Stimulated activated naive CD8-positive, alpha-beta T cell treated with anti-CD3 and anti-CD28 coated beads, Interleukin-15, Interleukin-2, amounts not matched to agents 100 ng/mL and 50 ng/mL, for 24 hours (primary cell): ENCODE measurements around the gene SLC22A23.

ENCODE experiments used
- H3K27ac Mint-ChIP-seq: one replicate; pipeline ENCODE4 v1.8.0; 2021; ENCODE audit warnings: mild to moderate bottlenecking, mixed read lengths
- H3K27me3 Mint-ChIP-seq: one replicate; pipeline ENCODE4 v1.8.0; 2021; ENCODE audit warnings: mixed read lengths
- H3K36me3 Mint-ChIP-seq: one replicate; pipeline ENCODE4 v1.8.0; 2021; ENCODE audit warnings: low read depth, mixed read lengths
- H3K4me1 Mint-ChIP-seq: one replicate; pipeline ENCODE4 v1.8.0; 2021; ENCODE audit warnings: low read depth, mixed read lengths
- H3K4me3 Mint-ChIP-seq: one replicate; pipeline ENCODE4 v1.8.0; 2021; ENCODE audit warnings: mild to moderate bottlenecking, mixed read lengths
- H3K9me3 Mint-ChIP-seq: one replicate; pipeline ENCODE4 v1.8.0; 2021; ENCODE audit warnings: mixed read lengths

The SLC22A23 gene

GRCh38 chr6:3336066-3336786 is 120.6 kb downstream of the SLC22A23 start:
- Mint-ChIP-seq H3K36me3 (no peaks in the 10 kb centered on the region), H3K27me3 (peaks cover 10% of the 10 kb centered on the region), H3K27ac (no peak overlapping the region), H3K4me1 (peaks cover 24% of the 10 kb centered on the region), H3K9me3 (no peaks in the 10 kb centered on the region), H3K4me3 (no peak overlapping the region)

- Mint-ChIP-seq H3K9me3 (no peaks in the 10 kb centered on the region), H3K36me3 (no peaks in the 10 kb centered on the region), H3K27me3 (peaks cover 10% of the 10 kb centered on the region), H3K27ac (no peak overlapping the region), H3K4me1 (peaks cover 24% of the 10 kb centered on the region), H3K4me3 (no peak overlapping the region)
These were observed 121.7 kb downstream of the SLC22A23 start for GRCh38 chr6:3335169-3335568.

DNA sequence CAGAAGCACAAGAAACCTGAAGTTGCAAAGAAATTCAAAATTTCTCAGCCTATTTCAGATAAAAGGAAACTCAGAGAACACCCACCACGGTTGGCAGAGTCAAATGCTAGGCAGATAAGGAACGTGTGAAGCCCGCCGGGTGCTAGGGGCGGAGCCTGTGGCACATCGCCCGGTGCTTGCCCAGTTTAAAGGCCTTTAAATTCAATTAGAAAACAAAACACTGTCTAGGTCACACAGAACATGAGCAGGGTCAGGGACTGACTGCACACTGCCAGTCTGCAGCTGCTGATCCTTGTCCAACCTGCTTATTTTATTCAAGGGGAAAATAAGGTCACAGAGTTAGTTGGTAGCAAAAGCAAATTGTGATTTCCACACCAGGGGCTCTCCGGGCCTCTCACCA is 122.3 kb downstream of the SLC22A23 start:
- no peaks in the 10 kb centered on the region for H3K9me3 Mint-ChIP-seq
- H3K27ac Mint-ChIP-seq = no peak overlapping the region
- H3K27me3 Mint-ChIP-seq = peaks cover 10% of the 10 kb centered on the region
- no peak overlapping the region for H3K4me3 Mint-ChIP-seq
- H3K36me3 Mint-ChIP-seq = no peaks in the 10 kb centered on the region
- H3K4me1 Mint-ChIP-seq = peaks cover 24% of the 10 kb centered on the region

GRCh38 chr6:3333263-3333662 is 123.6 kb downstream of the SLC22A23 start:
- H3K4me1 Mint-ChIP-seq = peaks cover 16% of the 10 kb centered on the region
- no peaks in the 10 kb centered on the region for H3K36me3 Mint-ChIP-seq
- H3K4me3 Mint-ChIP-seq = no peak overlapping the region
- H3K9me3 Mint-ChIP-seq = no peaks in the 10 kb centered on the region
- H3K27ac Mint-ChIP-seq = no peak overlapping the region
- H3K27me3 Mint-ChIP-seq = peaks cover 10% of the 10 kb centered on the region

DNA sequence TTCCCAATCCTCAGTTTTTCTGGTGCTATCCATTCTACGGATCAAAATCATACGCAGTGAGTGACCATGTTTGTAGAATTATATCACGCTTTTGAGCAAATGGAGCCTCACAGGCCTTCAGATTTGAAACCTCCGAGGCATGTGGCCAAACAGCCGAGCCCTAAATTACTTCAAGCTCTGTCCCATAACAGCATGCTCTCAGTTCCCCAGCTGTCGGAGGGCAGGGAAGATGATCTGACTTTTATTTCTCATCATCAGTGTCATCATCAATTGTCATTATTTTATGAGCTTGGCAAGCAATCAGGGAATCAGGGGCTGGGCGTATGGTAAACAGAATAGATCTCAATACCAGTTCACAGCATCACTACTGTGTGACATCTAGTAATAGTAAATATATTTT is 124.9 kb downstream of the SLC22A23 start:
- H3K36me3 Mint-ChIP-seq = no peaks in the 10 kb centered on the region
- H3K9me3 Mint-ChIP-seq = no peaks in the 10 kb centered on the region
- H3K4me1 Mint-ChIP-seq = peaks cover 5% of the 10 kb centered on the region
- peaks cover 10% of the 10 kb centered on the region for H3K27me3 Mint-ChIP-seq
- H3K4me3 Mint-ChIP-seq = no peak overlapping the region
- H3K27ac Mint-ChIP-seq = no peak overlapping the region

GRCh38 chr6:3331494-3331893 is 125.4 kb downstream of the SLC22A23 start:
- Mint-ChIP-seq H3K27me3 (peaks cover 10% of the 10 kb centered on the region), H3K27ac (no peak overlapping the region), H3K4me3 (no peak overlapping the region), H3K4me1 (peaks cover 5% of the 10 kb centered on the region), H3K36me3 (no peaks in the 10 kb centered on the region), H3K9me3 (no peaks in the 10 kb centered on the region)

DNA sequence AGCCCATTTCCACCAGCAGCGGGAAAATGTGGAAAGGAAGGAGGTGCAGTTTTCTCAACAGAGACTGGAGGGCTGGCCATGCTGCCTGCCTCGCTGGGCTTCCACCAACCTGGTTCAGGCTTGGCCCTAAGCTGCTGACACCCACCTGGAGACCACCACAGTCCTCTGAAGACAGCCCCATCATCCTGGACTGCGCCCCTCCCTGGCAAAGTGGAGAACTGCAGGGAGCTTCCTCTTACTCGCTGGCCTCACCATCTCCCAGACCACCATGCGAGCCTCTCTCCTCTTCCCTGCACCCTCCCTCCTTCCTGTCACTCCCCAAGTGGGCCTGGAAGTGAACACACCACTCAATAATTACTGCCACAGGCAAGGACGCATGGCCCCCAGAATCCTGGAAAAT is 126.7 kb downstream of the SLC22A23 start:
- Mint-ChIP-seq H3K27ac (no peak overlapping the region), H3K36me3 (no peaks in the 10 kb centered on the region)

DNA sequence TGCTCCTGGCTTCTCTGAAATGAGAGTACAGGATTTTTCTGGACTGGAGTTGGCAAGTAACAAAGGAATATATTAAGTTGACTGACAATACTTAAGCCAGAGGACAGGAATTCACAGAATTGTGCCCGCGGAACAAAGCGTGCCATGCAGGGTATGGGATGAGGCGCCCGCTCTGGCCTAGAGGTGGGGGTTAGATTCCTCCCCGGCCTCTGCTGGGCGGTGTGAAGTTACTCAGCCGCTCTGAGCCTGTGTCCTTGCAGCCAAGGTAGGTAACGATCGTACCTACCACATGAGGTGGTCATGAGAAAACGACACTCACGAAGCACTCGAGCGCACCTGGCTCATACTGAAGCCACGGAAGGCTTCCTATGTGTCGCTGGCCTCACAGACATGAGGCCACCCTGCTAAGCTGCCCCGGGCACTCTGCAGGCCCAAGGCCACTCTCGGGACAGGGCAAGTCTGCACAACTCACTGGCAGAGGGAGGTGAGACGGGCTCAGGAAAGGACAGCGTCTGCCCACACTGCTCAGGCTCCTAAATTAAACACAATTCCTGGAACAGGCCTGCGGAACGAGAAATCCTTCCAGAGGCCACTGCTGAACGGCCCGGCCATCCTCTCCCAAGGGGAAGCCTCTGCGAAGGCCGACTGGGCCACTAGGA is 127.3 kb downstream of the SLC22A23 start:
- H3K4me1 Mint-ChIP-seq = peaks cover 10% of the 10 kb centered on the region
- no peak overlapping the region for H3K27ac Mint-ChIP-seq
- peaks cover 5% of the 10 kb centered on the region for H3K27me3 Mint-ChIP-seq
- no peaks in the 10 kb centered on the region for H3K9me3 Mint-ChIP-seq
- no peaks in the 10 kb centered on the region for H3K36me3 Mint-ChIP-seq
- H3K4me3 Mint-ChIP-seq = no peak overlapping the region

More for the DNA sequence above, 126.7 kb downstream of the SLC22A23 start:
- H3K4me3 Mint-ChIP-seq = no peak overlapping the region
- no peaks in the 10 kb centered on the region for H3K9me3 Mint-ChIP-seq
- peaks cover 5% of the 10 kb centered on the region for H3K4me1 Mint-ChIP-seq
- peaks cover 10% of the 10 kb centered on the region for H3K27me3 Mint-ChIP-seq

DNA sequence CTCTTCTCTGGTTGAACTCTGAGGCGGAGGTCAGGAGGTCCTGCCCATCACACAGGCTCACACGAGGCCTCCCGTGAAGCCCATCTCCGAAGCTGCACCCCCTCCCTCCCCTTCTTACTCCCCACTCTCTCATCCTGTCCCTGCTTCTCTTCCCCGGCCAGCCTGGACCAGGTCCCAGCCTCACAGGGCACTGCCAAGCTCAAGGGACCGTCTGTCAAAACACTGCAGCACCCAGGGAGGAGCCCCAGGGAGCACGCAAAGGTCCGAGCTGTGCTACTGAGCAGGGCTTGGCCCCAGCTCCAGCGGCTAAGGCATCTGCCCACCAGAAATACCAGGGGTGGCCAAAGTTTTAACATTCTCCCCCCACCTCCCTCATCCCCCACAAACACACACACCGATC is 128.1 kb downstream of the SLC22A23 start:
- H3K36me3 Mint-ChIP-seq = no peaks in the 10 kb centered on the region
- no peak overlapping the region for H3K4me3 Mint-ChIP-seq
- H3K9me3 Mint-ChIP-seq = no peaks in the 10 kb centered on the region
- H3K27me3 Mint-ChIP-seq = peaks cover 5% of the 10 kb centered on the region
- H3K27ac Mint-ChIP-seq = no peak overlapping the region
- peaks cover 15% of the 10 kb centered on the region for H3K4me1 Mint-ChIP-seq

DNA sequence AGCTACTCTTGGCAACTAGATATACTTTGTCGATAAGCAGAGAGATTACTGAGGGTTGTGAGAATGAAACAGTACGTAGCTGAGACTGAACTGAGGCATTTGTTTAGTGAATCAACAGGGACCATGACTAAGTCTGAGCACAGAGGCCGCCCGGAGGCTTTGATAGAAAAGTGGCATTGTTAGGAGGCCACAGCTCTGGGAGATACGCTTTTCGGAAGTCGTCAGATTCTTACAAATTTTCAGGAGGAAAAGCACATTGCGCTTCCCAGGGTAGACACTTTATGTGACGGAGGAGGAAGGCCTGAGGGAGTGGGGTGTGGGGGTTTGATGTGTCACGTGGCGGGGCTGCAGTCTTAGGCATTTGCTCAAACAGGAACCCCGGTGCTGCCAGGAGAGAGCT is 128.7 kb downstream of the SLC22A23 start:
- peaks cover 15% of the 10 kb centered on the region for H3K4me1 Mint-ChIP-seq
- H3K27ac Mint-ChIP-seq = no peak overlapping the region
- no peaks in the 10 kb centered on the region for H3K27me3 Mint-ChIP-seq
- no peaks in the 10 kb centered on the region for H3K36me3 Mint-ChIP-seq
- H3K4me3 Mint-ChIP-seq = no peak overlapping the region
- H3K9me3 Mint-ChIP-seq = no peaks in the 10 kb centered on the region

- H3K4me3 Mint-ChIP-seq = no peak overlapping the region
These were observed 129.4 kb downstream of the SLC22A23 start for GRCh38 chr6:3327403-3327802.

DNA sequence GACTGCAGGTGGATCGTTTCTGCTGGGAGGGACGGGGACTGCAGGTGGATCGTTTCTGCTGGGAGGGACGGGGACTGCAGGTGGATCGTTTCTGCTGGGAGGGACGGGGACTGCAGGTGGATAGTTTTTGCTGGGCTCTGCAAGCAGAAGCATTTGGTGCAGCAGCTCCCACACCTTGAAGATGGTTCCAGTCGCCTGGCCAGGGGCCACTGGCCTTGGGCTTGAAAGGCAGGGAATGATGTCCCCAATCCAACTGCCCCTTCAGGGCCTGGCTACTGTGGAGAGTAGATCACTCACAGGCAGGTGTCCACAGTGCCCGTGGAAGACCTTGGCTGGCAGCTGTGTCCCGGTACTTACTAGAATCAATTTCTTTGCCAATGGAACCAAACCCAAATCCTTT is 129.9 kb downstream of the SLC22A23 start:
- Mint-ChIP-seq H3K36me3 (no peaks in the 10 kb centered on the region), H3K9me3 (no peaks in the 10 kb centered on the region), H3K4me3 (no peak overlapping the region), H3K27me3 (no peaks in the 10 kb centered on the region), H3K27ac (no peak overlapping the region), H3K4me1 (peaks cover 15% of the 10 kb centered on the region)

More at GRCh38 chr6:3327403-3327802, 129.4 kb downstream of the SLC22A23 start:
- no peaks in the 10 kb centered on the region for H3K36me3 Mint-ChIP-seq
- peaks cover 15% of the 10 kb centered on the region for H3K4me1 Mint-ChIP-seq
- H3K27me3 Mint-ChIP-seq = no peaks in the 10 kb centered on the region
- H3K9me3 Mint-ChIP-seq = no peaks in the 10 kb centered on the region
- no peak overlapping the region for H3K27ac Mint-ChIP-seq

GRCh38 chr6:3326184-3326971 is 130.5 kb downstream of the SLC22A23 start:
- Mint-ChIP-seq H3K27me3 (no peaks in the 10 kb centered on the region), H3K36me3 (no peaks in the 10 kb centered on the region), H3K27ac (no peak overlapping the region), H3K9me3 (no peaks in the 10 kb centered on the region), H3K4me3 (no peak overlapping the region), H3K4me1 (peaks cover 15% of the 10 kb centered on the region)

DNA sequence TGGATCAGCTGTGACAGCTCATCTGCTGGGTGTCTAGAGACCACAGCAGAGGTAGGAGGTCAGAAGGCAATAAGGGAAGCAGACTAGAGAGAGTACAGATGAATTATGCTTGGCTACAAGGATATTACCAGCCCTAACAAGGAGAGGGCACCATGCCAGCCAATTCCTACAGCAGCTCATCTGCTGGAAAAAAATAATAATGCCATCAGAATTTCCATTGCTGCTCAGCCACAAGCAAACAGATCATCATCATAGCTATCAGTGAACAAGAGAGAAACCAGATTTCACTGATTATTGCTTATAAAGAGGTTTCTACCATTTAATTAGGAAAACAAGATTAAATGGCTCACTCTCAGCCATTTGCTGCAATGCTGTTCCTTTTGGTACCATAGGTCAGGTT is 131.6 kb downstream of the SLC22A23 start:
- Mint-ChIP-seq H3K4me1 (peaks cover 15% of the 10 kb centered on the region), H3K36me3 (no peaks in the 10 kb centered on the region), H3K27ac (peak overlapping the region; percentile 36), H3K4me3 (no peak overlapping the region), H3K27me3 (no peaks in the 10 kb centered on the region), H3K9me3 (no peaks in the 10 kb centered on the region)

- no peaks in the 10 kb centered on the region for H3K9me3 Mint-ChIP-seq
- peaks cover 15% of the 10 kb centered on the region for H3K4me1 Mint-ChIP-seq
- H3K27me3 Mint-ChIP-seq = no peaks in the 10 kb centered on the region
- no peak overlapping the region for H3K27ac Mint-ChIP-seq
- H3K36me3 Mint-ChIP-seq = no peaks in the 10 kb centered on the region
- no peak overlapping the region for H3K4me3 Mint-ChIP-seq
These were observed 132.4 kb downstream of the SLC22A23 start for GRCh38 chr6:3324262-3324942.
